Measurements from ENCODE around the gene KRT35. TPM values are rescaled to one million over a fixed set of nuclear protein-coding genes. Genes with fewer than 3 reads are reported as not detected.

Gene KRT35
- total RNA-seq, 1 donor, result not detected

- DNase-seq (ENCODE audit: low read depth), result no peak
- no peak overlapping the region for H3K4me3 ChIP-seq (ENCODE audit: low read depth, low read length)
- TF ChIP-seq, protein P1, sequence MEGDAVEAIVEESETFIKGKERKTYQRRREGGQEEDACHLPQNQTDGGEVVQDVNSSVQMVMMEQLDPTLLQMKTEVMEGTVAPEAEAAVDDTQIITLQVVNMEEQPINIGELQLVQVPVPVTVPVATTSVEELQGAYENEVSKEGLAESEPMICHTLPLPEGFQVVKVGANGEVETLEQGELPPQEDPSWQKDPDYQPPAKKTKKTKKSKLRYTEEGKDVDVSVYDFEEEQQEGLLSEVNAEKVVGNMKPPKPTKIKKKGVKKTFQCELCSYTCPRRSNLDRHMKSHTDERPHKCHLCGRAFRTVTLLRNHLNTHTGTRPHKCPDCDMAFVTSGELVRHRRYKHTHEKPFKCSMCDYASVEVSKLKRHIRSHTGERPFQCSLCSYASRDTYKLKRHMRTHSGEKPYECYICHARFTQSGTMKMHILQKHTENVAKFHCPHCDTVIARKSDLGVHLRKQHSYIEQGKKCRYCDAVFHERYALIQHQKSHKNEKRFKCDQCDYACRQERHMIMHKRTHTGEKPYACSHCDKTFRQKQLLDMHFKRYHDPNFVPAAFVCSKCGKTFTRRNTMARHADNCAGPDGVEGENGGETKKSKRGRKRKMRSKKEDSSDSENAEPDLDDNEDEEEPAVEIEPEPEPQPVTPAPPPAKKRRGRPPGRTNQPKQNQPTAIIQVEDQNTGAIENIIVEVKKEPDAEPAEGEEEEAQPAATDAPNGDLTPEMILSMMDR (IDR thresholded peaks at IDR 0.05; ENCODE audit: insufficient read depth, low read depth, low read length), result peak; percentile 46
These were observed 6.0 kb upstream of the KRT35 start for GRCh38 chr17:41486809-41487530.

- no peak overlapping the region for H3K4me3 ChIP-seq (ENCODE audit: low read depth, low read length)
- TF ChIP-seq, protein P1 (IDR thresholded peaks at IDR 0.05; ENCODE audit: insufficient read depth, low read depth, low read length), result no peak
- no peak for DNase-seq (ENCODE audit: low read depth)
These were observed 5.4 kb upstream of the KRT35 start for GRCh38 chr17:41486316-41486715.

- TF ChIP-seq, protein P1 (IDR thresholded peaks at IDR 0.05; ENCODE audit: insufficient read depth, low read depth, low read length), result no peak
- no peak overlapping the region for H3K4me3 ChIP-seq (ENCODE audit: low read depth, low read length)
These were observed 4.3 kb upstream of the KRT35 start for GRCh38 chr17:41484920-41485904.

DNA sequence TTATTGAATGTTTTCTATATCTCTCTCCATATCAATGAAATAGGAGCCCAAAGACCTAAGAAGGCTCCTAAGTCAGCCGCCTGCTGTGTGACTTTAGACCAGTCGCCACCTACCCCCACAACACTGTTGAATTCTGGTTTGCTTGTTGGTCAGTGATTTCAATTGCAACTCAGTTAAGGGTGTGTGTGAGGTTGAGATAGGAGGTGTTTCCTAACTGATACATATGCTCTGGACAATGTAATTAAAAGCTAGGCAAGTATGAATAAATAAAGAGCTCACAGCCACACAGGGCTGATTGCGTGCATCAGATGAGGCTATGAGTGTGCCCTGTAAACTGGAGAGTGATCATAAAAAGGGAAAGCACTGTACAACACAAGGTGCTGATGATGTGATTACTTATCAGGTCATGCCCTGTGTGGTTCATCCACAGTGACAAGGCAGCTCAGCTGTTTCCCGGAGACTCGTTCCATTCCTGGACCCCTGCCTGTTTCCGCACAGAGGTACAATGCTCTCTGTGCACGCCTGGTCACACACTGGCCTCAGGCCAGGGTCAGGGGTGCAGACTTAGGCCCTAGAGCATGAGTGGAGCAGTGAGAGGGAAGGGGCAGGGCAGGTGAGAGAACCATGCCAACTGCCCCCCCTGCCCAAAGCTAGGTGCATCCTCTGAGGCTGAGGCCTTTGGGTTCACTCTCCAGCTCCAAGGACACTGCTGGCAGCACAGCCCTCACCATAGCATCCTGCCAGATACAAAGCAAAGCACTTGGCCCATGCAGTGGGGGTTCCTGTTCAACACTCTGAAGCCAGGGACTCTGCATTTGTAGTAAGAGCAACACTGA is 3.3 kb upstream of the KRT35 start:
- no peak overlapping the region for H3K4me3 ChIP-seq (ENCODE audit: low read depth, low read length)
- TF ChIP-seq, protein P1 (IDR thresholded peaks at IDR 0.05; ENCODE audit: insufficient read depth, low read depth, low read length), result no peak
- DNase-seq (ENCODE audit: low read depth), result peak; percentile 74

More at GRCh38 chr17:41484920-41485904, 4.3 kb upstream of the KRT35 start:
- DNase-seq (ENCODE audit: low read depth), result no peak

DNA sequence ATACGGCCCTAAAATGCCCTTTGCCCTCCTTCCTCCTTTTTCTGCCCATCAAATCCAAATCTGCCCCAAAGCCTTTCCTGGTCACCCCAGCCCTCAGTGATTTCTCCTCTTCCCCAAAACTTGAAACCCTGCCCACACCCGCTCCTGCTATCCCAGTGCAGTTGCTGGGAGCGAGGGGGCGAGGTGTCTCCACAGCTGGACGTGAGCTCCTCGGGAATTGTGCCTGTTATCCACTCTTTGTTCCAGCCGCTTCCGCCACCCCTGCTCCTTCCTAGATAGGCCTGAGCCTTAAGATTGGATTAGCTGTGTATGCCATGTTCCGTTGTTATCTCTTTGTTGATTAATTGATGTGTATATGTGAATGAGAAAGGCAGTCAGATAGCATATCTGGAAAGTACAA is 2.6 kb upstream of the KRT35 start:
- TF ChIP-seq, protein P1 (IDR thresholded peaks at IDR 0.05; ENCODE audit: insufficient read depth, low read depth, low read length), result no peak

DNA sequence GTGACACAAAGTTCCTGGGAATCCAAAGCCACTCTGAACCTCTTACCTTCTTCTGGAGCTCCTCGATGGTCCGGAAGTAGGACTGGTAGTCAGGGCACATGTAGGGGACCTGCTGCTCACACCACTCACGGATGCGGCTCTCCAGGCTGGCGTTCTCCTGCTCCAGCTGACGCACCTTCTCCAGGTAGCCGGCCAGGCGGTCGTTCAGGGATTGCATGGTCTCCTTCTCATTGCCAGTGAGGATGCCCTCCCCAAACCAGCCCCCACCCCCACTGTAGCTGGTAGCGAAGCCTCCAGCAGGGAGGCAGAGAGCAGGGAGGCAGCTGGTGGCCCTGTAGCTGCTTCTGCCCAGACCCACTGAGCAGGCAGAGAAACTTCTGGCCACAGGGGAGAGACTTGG is 370 bp downstream of the KRT35 start:
- TF ChIP-seq, protein P1 (IDR thresholded peaks at IDR 0.05; ENCODE audit: insufficient read depth, low read depth, low read length), result no peak
- DNase-seq (ENCODE audit: low read depth), result no peak
- H3K4me3 ChIP-seq (ENCODE audit: low read depth, low read length), result no peak overlapping the region

More for the DNA sequence above, 2.6 kb upstream of the KRT35 start:
- no peak overlapping the region for H3K4me3 ChIP-seq (ENCODE audit: low read depth, low read length)
- peak; percentile 25 for DNase-seq (ENCODE audit: low read depth)
